ENCODE results near the gene STARD13.

The STARD13 gene

DNA sequence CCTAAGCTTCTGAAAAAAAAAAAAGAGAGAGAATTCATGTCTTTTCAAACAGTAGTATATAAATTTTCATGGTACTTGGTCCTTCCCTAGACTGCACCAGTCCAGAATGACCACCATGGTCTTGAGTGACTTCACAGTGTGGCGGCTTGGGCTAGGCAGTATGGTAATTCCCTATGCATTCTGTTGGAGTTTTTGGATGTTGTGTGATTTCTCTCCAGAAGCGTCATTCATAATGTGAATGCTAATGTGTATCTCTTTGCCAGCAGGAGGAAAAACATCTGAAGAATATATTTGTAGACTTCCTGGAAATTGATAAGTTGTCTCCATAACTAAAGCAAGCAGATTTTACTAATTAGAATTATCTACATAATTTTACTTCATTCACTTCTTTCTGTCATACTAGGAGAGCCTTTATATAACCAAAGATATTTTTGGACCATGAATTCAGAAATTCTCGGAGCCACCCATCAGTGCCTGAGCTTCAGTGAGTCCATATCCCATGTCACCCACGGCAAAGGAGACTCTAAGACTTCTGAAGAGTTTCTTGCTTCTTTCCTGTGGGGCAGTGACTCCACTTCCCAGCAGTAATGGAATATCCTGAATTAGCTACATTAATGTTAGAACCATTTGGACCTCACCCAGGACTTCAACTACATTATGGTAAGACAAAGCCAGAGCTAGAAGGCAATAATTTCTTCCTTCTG lies 8.4 kb downstream of the STARD13 start:
- no peak for DNase-seq (ENCODE audit: low spot score)

DNA sequence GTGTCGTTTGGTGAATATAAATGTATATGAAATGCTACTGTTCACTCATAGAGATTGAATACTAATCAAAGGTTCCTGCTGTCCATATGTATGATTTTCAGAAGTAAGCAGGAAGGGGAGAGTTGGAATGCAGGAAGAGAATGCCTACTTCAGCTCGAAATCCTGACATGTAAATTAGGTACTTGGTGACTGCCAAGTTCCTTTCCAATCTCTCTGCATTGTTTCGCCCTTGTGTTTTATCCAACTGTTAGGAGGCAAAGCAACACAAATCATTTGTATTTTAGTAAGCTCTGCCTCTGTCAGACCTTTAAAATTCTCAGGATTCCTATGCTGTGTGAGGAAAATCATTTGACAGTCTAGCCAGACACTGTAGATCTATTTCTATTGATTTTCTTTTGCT lies 9.0 kb downstream of the STARD13 start:
- no peak for DNase-seq (ENCODE audit: low spot score)

GRCh38 chr13:33275916-33276315 lies 9.6 kb downstream of the STARD13 start:
- no peak for DNase-seq (ENCODE audit: low spot score)

GRCh38 chr13:33274264-33274663 lies 11.3 kb downstream of the STARD13 start:
- no peak for DNase-seq (ENCODE audit: low spot score)

DNA sequence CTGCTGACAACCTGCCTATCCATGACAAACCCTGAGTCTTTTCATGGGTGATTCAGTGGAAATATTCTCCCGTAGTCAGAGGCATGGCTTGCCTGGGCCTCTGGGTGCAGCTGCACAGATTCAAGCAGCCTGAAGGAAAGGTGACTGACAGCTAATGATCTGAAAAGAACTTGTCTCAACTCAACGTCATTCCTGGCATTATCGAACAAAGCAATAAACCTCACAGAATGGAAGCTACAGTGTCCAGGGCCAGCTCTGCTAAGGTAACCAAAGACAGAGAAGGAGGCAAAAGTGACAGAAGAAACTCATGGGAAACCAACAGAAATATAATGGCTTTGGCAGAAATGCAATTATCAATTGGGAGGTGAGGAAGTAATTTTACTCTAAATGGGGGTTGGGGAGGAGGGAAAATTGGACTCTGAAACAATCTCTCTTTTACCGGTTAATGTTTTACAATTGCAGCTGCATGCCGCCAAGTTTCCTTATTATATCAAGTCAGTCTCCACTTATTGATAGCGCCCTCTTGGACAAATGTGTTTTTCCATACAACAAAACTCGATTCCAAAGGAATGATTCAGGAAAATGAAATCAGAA lies 12.9 kb downstream of the STARD13 start:
- no peak for DNase-seq (ENCODE audit: low spot score)

DNA sequence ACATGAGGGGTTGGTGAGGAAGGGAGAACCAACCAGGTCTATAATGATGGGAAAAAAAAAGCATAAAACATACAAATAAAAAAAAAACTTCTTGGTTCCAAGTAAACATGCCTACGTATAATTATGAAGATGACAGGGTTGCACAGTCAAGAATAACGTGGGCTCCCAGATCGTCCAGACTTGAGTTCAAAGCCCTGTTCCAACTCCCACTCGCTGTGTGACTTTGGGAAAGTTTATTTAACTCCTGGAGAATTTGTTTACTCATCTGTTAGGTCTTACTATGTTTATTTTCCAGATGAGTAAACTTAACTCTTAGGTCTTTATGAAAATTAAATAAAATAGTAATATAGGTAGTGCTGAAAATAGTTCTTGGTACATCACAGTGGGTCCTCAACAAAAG lies 13.8 kb downstream of the STARD13 start:
- DNase-seq (ENCODE audit: low spot score): no peak

DNA sequence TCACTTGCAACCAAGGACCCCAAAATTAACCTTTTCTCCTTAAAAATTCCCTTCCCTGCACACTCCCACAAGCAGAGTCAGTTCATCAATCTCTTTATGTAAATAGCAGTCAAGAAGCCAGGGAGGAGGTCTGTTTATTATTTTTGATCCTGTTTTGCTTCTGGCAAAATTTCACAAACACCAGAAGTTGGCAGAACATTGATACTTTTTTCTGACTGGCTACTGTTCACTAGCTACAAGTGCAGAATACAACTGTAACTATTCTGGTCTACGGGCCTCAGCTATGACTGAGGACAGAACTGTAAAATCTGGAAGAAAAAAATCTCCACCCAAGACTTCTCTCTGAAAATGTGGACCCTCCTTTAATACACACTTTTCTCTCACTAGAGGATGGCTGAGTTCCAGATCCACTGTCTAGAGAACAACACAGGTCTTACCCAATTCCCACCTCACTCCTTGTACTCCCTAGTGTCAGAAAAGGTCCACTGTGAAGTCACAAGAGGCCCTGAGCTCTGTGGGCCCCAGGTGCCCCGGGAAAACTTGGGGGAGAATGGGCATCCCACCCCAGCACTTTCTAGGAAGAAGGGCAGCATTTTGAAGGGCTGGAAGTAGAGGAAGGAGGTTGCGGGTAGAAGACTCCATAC lies 14.5 kb downstream of the STARD13 start:
- DNase-seq (ENCODE audit: low spot score): no peak

DNA sequence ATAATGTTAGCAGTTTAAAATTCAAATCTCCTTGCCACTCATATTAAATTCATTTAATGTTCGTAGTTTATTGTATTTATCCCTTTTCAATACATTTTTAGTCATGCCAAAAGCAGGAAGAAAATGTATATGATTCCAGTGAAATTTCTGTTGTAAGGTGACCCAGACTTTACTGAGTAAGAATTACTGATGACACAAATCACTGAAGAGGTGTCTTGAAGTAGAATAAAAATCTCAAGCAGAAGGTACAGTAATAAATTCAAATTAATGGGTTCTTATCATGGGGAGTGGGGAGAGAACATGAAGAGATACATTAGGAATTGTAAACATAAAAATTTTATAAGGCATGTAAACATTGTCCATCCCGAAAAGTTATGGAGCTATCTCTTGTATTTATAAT lies 19.9 kb downstream of the STARD13 start:
- DNase-seq (ENCODE audit: low spot score): no peak

GRCh38 chr13:33265133-33265532 lies 20.4 kb downstream of the STARD13 start:
- DNase-seq (ENCODE audit: low spot score): no peak

- no peak for DNase-seq (ENCODE audit: low spot score)
These were observed 21.0 kb downstream of the STARD13 start for GRCh38 chr13:33264620-33264978.

- DNase-seq (ENCODE audit: low spot score): no peak
These were observed 21.5 kb downstream of the STARD13 start for GRCh38 chr13:33263976-33264619.

DNA sequence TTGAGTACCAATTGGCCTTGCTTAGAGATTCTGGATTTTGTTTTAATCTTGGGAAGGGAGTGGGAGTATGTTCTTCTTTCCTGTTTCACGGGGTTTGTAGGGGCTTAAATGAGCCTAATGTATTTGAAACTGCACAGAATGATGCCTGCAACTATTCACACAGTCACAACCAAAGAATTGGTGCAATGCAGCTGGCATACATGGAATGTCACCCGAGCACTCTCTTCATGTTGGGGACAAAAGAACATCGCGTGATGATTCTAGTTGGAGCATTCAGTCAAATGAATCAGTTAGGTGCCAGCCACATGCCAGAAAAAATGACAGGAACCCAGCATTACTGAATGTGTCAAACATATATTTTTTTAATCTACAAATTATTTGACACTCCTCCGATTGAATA lies 22.1 kb downstream of the STARD13 start:
- DNase-seq (ENCODE audit: low spot score): no peak

GRCh38 chr13:33262997-33263396 lies 22.6 kb downstream of the STARD13 start:
- no peak for DNase-seq (ENCODE audit: low spot score)

DNA sequence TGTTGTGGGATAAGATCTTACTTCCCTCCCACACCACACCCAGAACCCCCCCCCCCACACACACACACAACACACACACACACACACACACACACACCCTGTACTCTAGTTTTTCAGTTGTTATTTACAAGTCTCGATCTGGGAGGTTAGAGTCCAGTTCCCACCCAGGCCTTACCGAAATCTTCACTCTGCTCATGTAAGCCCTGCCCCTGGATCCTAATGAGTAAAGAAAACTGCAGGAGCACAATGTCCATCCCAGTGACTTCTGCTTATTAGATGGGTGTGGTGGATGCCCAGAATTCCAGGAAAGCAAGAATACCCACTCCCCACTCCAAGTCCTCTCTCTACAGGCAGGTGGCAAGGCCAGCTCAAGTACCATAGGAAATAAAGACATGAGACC lies 23.0 kb downstream of the STARD13 start:
- DNase-seq (ENCODE audit: low spot score): no peak

DNA sequence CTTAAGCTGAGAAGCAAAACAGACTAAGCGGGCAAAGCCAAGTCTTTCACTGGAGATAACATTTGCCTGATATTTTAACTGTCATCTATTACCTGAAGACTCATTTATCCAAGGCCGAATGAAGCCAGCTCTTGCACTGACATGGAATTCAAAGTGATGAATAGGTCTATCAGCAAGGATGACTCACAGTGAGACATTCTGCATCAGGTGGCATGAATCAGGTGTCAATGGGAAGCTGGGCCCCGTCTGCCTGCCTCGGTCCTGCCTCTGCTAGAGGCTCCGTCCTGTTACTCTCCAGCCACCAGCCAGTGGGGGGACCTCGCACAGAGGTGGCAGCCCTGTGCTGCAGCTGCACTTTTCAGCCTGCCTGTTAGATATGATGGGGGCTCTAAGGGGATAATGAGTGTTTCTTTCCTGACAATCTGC lies 23.5 kb downstream of the STARD13 start:
- no peak for DNase-seq (ENCODE audit: low spot score)

DNA sequence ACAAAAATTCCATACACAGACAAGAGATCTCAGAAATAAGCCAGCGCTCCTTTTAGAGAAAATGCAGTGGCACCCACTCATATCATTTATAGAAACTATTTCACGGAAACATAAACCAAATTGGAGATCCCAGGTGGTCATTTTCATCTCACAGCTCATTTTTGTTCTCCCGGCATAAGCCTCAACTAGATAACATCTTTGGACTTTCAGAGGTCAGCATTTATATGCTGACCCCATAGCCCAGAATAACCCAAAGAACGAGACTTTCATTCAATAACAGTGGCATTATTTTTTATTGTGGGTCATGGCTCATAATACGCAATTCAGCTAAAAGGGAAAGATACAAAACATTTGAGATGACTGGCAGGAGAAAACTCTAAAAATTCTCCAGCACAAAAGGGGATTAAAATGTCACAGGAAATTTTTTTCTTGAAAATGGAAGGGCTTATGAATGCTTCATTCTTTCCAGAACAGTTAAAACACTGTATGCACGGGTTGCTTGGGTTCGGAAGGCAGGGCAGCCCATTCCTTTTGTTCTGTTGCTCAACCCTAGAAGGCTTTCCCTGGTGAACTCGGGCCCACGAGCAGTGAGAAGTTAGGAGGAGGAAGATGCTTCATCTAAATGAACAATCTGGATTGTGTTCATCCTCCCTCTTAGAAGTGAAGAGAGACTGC lies 24.0 kb downstream of the STARD13 start:
- no peak for DNase-seq (ENCODE audit: low spot score)

GRCh38 chr13:33260168-33261098 lies 25.1 kb downstream of the STARD13 start:
- DNase-seq (ENCODE audit: low spot score): no peak

- no peak for DNase-seq (ENCODE audit: low spot score)
These were observed 26.3 kb downstream of the STARD13 start for GRCh38 chr13:33259296-33259695.

DNA sequence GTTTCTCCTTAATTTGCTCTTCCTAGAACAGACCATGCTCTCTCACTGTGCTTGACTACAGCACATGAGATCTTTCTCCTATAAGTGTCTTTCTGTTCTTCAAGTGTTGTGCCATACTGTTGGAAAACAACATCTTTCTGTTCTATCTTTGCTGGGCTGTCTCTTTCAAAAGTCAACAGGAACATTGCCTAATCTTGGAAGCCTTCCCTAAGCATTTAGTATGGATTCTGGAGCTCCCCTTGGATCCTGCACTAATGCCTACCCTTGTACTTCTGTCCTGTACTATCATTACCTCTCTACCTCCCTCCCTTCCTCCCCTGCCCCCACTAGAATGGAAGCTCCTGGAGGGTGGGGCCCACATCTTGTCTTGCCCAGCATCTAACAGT lies 26.8 kb downstream of the STARD13 start:
- DNase-seq (ENCODE audit: low spot score): no peak

DNA sequence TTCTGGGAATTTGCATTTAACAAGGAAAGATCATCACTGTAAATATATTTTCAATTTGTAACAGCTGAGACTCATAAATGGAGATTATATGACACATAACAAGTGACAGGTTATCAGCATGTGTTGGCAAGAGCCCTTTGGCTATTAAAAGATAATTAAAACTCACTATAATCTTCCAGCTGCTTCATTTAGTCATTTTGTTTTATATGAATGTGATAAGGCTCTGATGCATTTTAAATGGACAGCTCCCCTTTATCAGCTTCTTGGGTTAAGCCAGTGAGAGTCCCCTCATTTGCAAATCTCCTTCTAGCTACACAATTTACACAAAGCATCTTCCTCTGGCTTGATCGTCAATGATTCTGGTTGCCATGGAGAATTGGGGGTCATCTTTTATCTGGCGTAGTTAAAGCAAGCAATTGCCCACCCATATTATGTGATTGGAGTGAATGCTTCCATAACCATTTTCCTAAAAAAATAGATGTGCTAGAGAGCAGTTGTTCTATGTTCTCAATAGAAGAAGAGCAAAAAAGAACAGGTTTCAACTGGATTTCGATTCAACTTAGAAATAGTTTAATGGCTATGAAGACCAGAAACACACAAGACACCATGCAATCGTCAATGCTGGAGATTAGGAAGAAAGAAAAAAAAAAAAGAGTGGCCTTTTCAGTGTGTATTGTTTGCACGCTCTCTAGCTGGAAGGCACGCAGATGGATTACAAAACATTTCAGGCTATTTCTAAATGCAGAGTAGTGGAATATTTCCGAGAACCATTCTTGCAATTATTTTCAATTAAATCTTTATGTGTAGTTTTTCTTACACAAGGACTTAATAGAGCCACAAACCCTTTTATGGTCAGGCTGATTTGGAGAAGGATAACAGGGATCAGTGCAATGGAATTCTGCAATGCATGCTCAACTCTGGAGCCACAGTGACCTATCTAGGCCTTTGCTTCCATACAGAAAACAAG lies 27.4 kb downstream of the STARD13 start:
- DNase-seq (ENCODE audit: low spot score): no peak

Measured in HuH-7 (cell line).